ENCODE measurements around the gene PACSIN1. TPM values are rescaled to one million over a fixed set of nuclear protein-coding genes. Genes with fewer than 3 reads are reported as not detected.

Gene PACSIN1
- total RNA-seq, 1 donor from 2014 or later: not detected

DNA sequence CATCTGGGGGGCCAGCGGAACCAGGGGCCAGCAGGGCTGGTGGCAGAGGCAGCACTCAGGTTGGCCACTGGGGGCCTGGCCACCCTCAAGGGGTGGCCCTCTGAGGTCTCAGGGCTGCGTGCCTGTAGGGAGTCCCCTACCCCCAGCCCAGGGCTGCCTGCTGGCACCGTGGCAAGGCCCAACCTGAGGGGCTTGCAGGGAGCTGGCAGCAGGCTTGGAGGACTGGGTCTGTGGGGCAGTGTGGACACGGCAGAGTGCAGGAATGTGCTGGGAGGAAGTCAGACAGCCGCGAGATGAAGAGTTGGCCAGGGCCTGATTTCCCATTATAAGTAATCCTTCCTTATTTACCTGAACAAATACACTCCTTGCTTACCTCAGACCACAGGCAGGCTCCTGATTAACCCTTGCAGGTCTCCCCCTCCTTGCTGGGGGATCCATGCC is 90.2 kb downstream of the PACSIN1 start, which contains the start of gene SPDEF:
SPDEF (minus strand) TSS at position 299 of the 441 bp plus-strand sequence. CDS start 11,874 bp downstream, outside the sequence.
- Mint-ChIP-seq H3K4me1 (ENCODE audit: unreplicated experiment) (peaks cover 8% of the 10 kb centered on the region), H3K27me3 (ENCODE audit: unreplicated experiment) (peaks cover 3% of the 10 kb centered on the region), H3K4me3 (ENCODE audit: unreplicated experiment) (no peak within 1 kb of the TSS), H3K9me3 (ENCODE audit: unreplicated experiment) (no peaks in the 10 kb centered on the region), H3K27ac (ENCODE audit: unreplicated experiment) (no peak within 1 kb of the TSS), H3K36me3 (ENCODE audit: unreplicated experiment) (no peaks in the 10 kb centered on the region)
- TF ChIP-seq, protein P1, sequence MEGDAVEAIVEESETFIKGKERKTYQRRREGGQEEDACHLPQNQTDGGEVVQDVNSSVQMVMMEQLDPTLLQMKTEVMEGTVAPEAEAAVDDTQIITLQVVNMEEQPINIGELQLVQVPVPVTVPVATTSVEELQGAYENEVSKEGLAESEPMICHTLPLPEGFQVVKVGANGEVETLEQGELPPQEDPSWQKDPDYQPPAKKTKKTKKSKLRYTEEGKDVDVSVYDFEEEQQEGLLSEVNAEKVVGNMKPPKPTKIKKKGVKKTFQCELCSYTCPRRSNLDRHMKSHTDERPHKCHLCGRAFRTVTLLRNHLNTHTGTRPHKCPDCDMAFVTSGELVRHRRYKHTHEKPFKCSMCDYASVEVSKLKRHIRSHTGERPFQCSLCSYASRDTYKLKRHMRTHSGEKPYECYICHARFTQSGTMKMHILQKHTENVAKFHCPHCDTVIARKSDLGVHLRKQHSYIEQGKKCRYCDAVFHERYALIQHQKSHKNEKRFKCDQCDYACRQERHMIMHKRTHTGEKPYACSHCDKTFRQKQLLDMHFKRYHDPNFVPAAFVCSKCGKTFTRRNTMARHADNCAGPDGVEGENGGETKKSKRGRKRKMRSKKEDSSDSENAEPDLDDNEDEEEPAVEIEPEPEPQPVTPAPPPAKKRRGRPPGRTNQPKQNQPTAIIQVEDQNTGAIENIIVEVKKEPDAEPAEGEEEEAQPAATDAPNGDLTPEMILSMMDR (IDR thresholded peaks at IDR 0.05): no peak
- DNase-seq (ENCODE audit: extremely low spot score, unreplicated experiment): no peak

DNA sequence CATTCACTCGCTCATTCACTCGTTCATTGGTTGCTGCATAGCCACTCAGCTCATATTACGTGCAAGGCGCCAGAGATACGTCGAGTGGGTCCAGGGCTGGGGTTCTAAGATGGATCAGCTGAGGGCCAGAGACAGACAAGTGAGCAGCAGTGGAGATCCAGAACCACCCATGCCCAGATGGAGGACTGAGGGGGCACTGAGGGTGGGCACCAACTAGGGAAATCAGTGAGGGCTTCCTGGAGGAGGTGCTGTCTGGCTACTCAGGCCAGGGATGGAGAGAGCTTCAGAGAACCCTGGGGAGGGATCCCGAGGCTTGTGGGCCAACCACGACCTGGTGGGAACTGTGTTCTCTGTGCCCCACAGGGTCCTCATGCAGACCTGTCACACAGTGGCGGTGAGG is 90.6 kb downstream of the PACSIN1 start:
- Mint-ChIP-seq H3K27me3 (ENCODE audit: unreplicated experiment) (peaks cover 3% of the 10 kb centered on the region), H3K4me1 (ENCODE audit: unreplicated experiment) (peaks cover 8% of the 10 kb centered on the region), H3K9me3 (ENCODE audit: unreplicated experiment) (no peaks in the 10 kb centered on the region), H3K36me3 (ENCODE audit: unreplicated experiment) (no peaks in the 10 kb centered on the region), H3K27ac (ENCODE audit: unreplicated experiment) (no peak overlapping the region), H3K4me3 (ENCODE audit: unreplicated experiment) (no peak overlapping the region)
- DNase-seq (ENCODE audit: extremely low spot score, unreplicated experiment): no peak
- TF ChIP-seq, protein P1 (IDR thresholded peaks at IDR 0.05): no peak

DNA sequence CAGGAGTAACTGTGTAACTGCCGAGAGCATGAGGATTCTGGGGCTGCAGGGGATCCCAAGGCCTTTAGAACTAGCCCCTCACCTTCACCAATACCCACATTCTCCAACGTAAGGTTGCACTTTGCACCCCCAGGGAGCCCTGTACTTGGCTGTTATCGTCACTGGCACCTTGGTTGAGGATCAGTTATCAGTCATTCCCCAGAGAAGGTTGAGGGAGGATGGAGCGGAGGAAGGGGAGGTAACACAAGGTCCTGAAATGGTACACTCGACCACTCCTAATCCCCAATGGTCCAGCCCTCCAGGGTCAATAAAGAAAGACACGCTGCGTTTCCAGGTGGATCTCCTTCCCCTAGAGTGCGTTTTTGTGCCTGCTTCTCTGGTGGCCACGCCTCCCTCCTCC is 91.4 kb downstream of the PACSIN1 start:
- H3K27ac Mint-ChIP-seq (ENCODE audit: unreplicated experiment): no peak overlapping the region
- DNase-seq (ENCODE audit: extremely low spot score, unreplicated experiment): no peak
- peaks cover 3% of the 10 kb centered on the region for H3K27me3 Mint-ChIP-seq (ENCODE audit: unreplicated experiment)
- H3K4me1 Mint-ChIP-seq (ENCODE audit: unreplicated experiment): peaks cover 8% of the 10 kb centered on the region
- TF ChIP-seq, protein P1 (IDR thresholded peaks at IDR 0.05): no peak
- H3K36me3 Mint-ChIP-seq (ENCODE audit: unreplicated experiment): no peaks in the 10 kb centered on the region
- no peaks in the 10 kb centered on the region for H3K9me3 Mint-ChIP-seq (ENCODE audit: unreplicated experiment)
- no peak overlapping the region for H3K4me3 Mint-ChIP-seq (ENCODE audit: unreplicated experiment)

DNA sequence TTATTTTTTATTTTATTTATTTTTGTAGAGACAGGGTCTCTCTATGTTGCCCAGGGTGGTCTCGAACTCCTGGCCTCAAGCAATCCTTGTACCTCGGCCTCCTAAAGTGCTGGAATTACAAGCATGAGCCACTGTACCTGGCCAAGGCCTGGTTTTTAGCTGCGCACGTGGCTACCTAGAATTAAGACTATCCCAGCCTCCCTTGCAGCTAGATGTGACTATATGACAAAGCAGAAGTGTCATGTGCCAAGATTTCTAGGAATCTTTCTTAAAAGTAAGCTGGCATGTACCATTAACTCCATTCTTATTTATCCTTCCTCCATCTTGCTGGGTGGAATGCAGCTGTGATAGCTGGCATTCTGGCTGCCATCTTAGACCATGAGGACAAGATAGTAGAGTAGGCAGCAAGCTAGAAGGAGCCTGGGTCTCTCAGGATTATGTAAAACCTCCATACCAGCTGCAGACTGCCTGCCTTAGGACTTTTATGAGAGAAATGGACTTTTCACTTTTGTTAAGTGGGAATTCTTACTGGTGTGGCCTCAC is 92.4 kb downstream of the PACSIN1 start:
- Mint-ChIP-seq H3K27me3 (ENCODE audit: unreplicated experiment) (no peaks in the 10 kb centered on the region), H3K4me3 (ENCODE audit: unreplicated experiment) (no peak overlapping the region), H3K27ac (ENCODE audit: unreplicated experiment) (no peak overlapping the region), H3K9me3 (ENCODE audit: unreplicated experiment) (no peaks in the 10 kb centered on the region), H3K4me1 (ENCODE audit: unreplicated experiment) (peaks cover 6% of the 10 kb centered on the region), H3K36me3 (ENCODE audit: unreplicated experiment) (no peaks in the 10 kb centered on the region)
- TF ChIP-seq, protein P1 (IDR thresholded peaks at IDR 0.05): no peak
- no peak for DNase-seq (ENCODE audit: extremely low spot score, unreplicated experiment)

DNA sequence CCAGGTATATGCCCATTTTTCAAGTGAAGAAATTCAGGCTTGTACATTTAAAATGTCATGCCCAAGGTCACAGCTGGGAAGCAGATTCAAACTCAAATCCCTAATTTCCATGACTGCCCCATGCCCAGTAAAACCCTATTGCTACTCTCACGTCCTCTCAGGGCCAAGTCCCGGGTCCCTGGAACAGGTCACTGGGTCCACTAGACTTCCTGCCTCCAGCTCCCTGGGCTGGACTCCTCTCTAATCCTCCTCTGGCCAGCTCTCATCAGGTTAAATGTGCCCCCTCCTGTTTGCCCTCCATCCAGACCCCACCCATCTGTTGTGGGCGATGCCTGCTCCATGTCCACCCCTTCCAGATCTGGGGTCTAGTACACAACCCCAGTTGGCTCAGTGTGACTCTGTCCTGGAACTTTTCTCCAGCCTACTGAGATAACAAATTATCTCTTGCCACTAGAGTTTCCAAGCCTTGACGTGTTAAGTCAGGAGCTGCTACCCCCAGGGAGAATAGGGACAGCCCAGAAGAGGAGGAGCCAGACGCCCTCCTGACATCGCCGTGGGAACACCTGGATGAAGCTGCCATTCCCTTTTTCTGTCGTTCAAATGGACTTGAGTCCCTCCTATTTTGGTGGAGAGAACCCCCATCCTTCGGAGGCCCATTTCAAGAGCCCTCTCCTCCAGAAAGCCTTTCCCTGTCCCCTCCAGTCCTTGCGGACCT is 93.9 kb downstream of the PACSIN1 start:
- Mint-ChIP-seq H3K27me3 (ENCODE audit: unreplicated experiment) (no peaks in the 10 kb centered on the region), H3K27ac (ENCODE audit: unreplicated experiment) (no peak overlapping the region)
- TF ChIP-seq, protein P1 (IDR thresholded peaks at IDR 0.05): no peak

More for the DNA sequence above, 93.9 kb downstream of the PACSIN1 start:
- H3K9me3 Mint-ChIP-seq (ENCODE audit: unreplicated experiment): no peaks in the 10 kb centered on the region
- H3K4me3 Mint-ChIP-seq (ENCODE audit: unreplicated experiment): no peak overlapping the region
- H3K4me1 Mint-ChIP-seq (ENCODE audit: unreplicated experiment): no peaks in the 10 kb centered on the region
- H3K36me3 Mint-ChIP-seq (ENCODE audit: unreplicated experiment): no peaks in the 10 kb centered on the region
- no peak for DNase-seq (ENCODE audit: extremely low spot score, unreplicated experiment)
